Measurements from ENCODE around the gene GMDS. TPM values are rescaled to one million over a fixed set of nuclear protein-coding genes. Genes with fewer than 3 reads are reported as not detected.

Gene GMDS
- polyA plus RNA-seq, 1 of the 3 experiments (the other 2 are of a cell fraction): 12.3 TPM

GRCh38 chr6:2203264-2203663 is 42.1 kb downstream of the GMDS start:
- Histone ChIP-seq H4K20me1 (ENCODE audit: insufficient read depth) (no peaks in the 10 kb centered on the region), H3K4me2 (no peak overlapping the region), H2AFZ (ENCODE audit: low read depth) (no peak overlapping the region), H3K9me2 (no peaks in the 10 kb centered on the region), H3K36me3 (replicated peaks in 1 of 2; ENCODE audit: control insufficient read depth in 1 of 2, insufficient read depth in 2 of 2, low read length in 1 of 2) (no peaks in the 10 kb centered on the region), H3K9ac (no peak overlapping the region), H3K27me3 (ENCODE audit: insufficient read depth) (no peaks in the 10 kb centered on the region), H3K79me2 (ENCODE audit: insufficient read depth) (no peaks in the 10 kb centered on the region), H3K4me1 (ENCODE audit: control insufficient read depth in 1 of 2, insufficient read depth in 2 of 2, low read depth in 1 of 2, low read length in 1 of 2) (no peaks in the 10 kb centered on the region), H3K27ac (ENCODE audit: low read depth in 2 of 2, low read length in 1 of 2) (no peak overlapping the region), H3K4me3 (ENCODE audit: low read depth in 2 of 2, low read length in 1 of 2) (no peak overlapping the region), H3F3A (replicated peaks; ENCODE audit: insufficient read depth) (no peaks in the 10 kb centered on the region), H3K9me3 (no peaks in the 10 kb centered on the region)
- ChIA-PET POLR2A (no interaction called here), CTCF (interaction anchor here (0.7 kb wide), 1 partner anchor 606 kb away, joined by 3 read pairs; no protein-coding TSS in a partner anchor)
- TF ChIP-seq IRF3 (IDR thresholded peaks at IDR 0.05; ENCODE audit: low read depth, low read length) (no peak), JUND (IDR thresholded peaks at IDR 0.05) (no peak), RCOR1 (IDR thresholded peaks at IDR 0.05; ENCODE audit: low read length) (no peak), MXI1 (IDR thresholded peaks at IDR 0.05; ENCODE audit: low read depth, low read length) (no peak), ZBTB33 (IDR thresholded peaks at IDR 0.05; ENCODE audit: borderline replicate concordance, low read depth) (no peak), REST (IDR thresholded peaks at IDR 0.05; ENCODE audit: low read depth, low read length) (no peak), TAF1 (IDR thresholded peaks at IDR 0.05; ENCODE audit: borderline replicate concordance, low read depth, low read length) (no peak), GATA2 (CRISPR knock-in tag; IDR thresholded peaks at IDR 0.05) (no peak), FOSL2 (IDR thresholded peaks at IDR 0.05; ENCODE audit: borderline replicate concordance, low read depth) (no peak), SMC3 (IDR thresholded peaks at IDR 0.05; ENCODE audit: low read depth, low read length) (no peak), TEAD4 (IDR thresholded peaks at IDR 0.05; ENCODE audit: borderline replicate concordance, insufficient read depth) (no peak), CHD2 (IDR thresholded peaks at IDR 0.05; ENCODE audit: low read length, partially characterized antibody) (no peak), RFX5 (IDR thresholded peaks at IDR 0.05; ENCODE audit: low read length) (no peak), GABPA (IDR thresholded peaks at IDR 0.05; ENCODE audit: low read depth) (no peak), USF1 (IDR thresholded peaks at IDR 0.05; ENCODE audit: borderline replicate concordance, low read depth) (no peak)
- WGBS (ENCODE audit: low lambda C conversion rate): 87% methylated on average over 3 of the region's 3 CpGs
- no peak for DNase-seq

Data from SK-N-SH (cell line).